Body of pancreas (tissue), 4 donors: ENCODE data around the gene ZNF747. TPM values are rescaled to one million over a fixed set of nuclear protein-coding genes. Genes with fewer than 3 reads are reported as not detected.
A peak's percentile ranks its signal among the peaks of the same experiment; 100 is the strongest.
"Not testable (repeated sequence)": the region's sequence is repeated elsewhere in the genome, so short reads cannot be mapped to it uniquely, and the experiment has no call there.

ENCODE experiments used
- ATAC-seq: fragments of 150-250 bp; one replicate; pipeline ENCODE4 v1.9.1; 2016
- DNase-seq, 4 donors: peaks; one replicate each; pipeline ENCODE4 v3.0.0-alpha.2; 2019
- H3K27ac ChIP-seq, 4 donors: fragments of 200-600 bp; sonication (generic); 1 replicate in 3 of 4; 2 replicates in 1 of 4; pipeline versions ENCODE4 v1.5.1 to v1.6.1; 2016 to 2019; ENCODE audit warnings: mild to moderate bottlenecking in 1 of 4, mixed read lengths in 1 of 4, moderate library complexity in 1 of 4
- H3K27me3 ChIP-seq, 2 donors: fragments of 200-600 bp; sonication (generic); one replicate each; pipeline ENCODE4 v1.6.0; 2016; ENCODE audit warnings: mild to moderate bottlenecking in 1 of 2
- H3K36me3 ChIP-seq, 2 donors: fragments of 200-600 bp; sonication (generic); replicated peaks in 1 of 2; 2 replicates each; pipeline ENCODE4 v1.5.1; 2016; ENCODE audit warnings: low read depth in 2 of 2; ENCODE audit not compliant: insufficient read depth in 1 of 2
- H3K4me1 ChIP-seq: fragments of 200-600 bp; sonication (generic); one replicate; pipeline ENCODE4 v1.6.0; 2016
- H3K4me3 ChIP-seq, 2 donors: fragments of 200-600 bp; sonication (generic); 1 replicate in 1 of 2; 2 replicates in 1 of 2; pipeline ENCODE4 v1.5.1; 2016 to 2019
- H3K9me3 ChIP-seq, 3 donors: fragments of 200-600 bp; sonication (generic); 1 replicate in 2 of 3; 2 replicates in 1 of 3; pipeline ENCODE4 v1.5.1; 2016
- POLR2A ChIP-seq, 3 donors: fragments of 450-650 bp; IDR thresholded peaks; one replicate each; pipeline ENCODE4 v1.6.1; 2016; ENCODE audit warnings: antibody characterized with exemption in 3 of 3, mild to moderate bottlenecking in 2 of 3
- WGBS, 2 donors: methylation state at CpG; one replicate each; pipeline ENCODE4 v1.1.5; 2017; 5-methylcytosine and 5-hydroxymethylcytosine counted together
- intact Hi-C: fragments of 100-400 bp; cut with DNase I; formaldehyde crosslinking; loops from one replicate; pipeline ENCODE4 v1.15.1; 2023
- total RNA-seq, 2 donors: library from RNA; depleted of rRNA; stranded (reverse); fragments of >200 nt; gene quantifications; one replicate each; pipeline ENCODE4 v1.1.0, GENCODE V29; 2016
- TF ChIP-seq, protein P1 (sequence below), 7 experiments: fragments of 450-650 bp in 4 of 7; fragments of 200-600 bp in 3 of 7; sonication (generic) in 3 of 7; IDR thresholded peaks; one replicate each; pipeline ENCODE4 v1.5.1; 2016 to 2019; ENCODE audit warnings: antibody characterized with exemption in 7 of 7

Gene ZNF747
- total RNA-seq, 2 donors from 2014 or later: 10.2 to 11.4 TPM

- no peaks in the 10 kb centered on the region for H3K27me3 ChIP-seq
- H3K4me1 ChIP-seq: peaks cover 32% of the 10 kb centered on the region
- ATAC-seq: no peak
- TF ChIP-seq, protein P1, sequence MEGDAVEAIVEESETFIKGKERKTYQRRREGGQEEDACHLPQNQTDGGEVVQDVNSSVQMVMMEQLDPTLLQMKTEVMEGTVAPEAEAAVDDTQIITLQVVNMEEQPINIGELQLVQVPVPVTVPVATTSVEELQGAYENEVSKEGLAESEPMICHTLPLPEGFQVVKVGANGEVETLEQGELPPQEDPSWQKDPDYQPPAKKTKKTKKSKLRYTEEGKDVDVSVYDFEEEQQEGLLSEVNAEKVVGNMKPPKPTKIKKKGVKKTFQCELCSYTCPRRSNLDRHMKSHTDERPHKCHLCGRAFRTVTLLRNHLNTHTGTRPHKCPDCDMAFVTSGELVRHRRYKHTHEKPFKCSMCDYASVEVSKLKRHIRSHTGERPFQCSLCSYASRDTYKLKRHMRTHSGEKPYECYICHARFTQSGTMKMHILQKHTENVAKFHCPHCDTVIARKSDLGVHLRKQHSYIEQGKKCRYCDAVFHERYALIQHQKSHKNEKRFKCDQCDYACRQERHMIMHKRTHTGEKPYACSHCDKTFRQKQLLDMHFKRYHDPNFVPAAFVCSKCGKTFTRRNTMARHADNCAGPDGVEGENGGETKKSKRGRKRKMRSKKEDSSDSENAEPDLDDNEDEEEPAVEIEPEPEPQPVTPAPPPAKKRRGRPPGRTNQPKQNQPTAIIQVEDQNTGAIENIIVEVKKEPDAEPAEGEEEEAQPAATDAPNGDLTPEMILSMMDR (IDR thresholded peaks at IDR 0.05): no peak
- TF ChIP-seq POLR2A (IDR thresholded peaks at IDR 0.05): no peak
- H3K9me3 ChIP-seq: no peaks in the 10 kb centered on the region
- H3K4me3 ChIP-seq: no peak overlapping the region
- intact Hi-C loops: loop anchor here (5.0 kb wide), 1 partner anchor 92 kb away; the partner anchor contains the start of gene DCTPP1
- peak in 1 of 4 donors; percentile 21 for DNase-seq
- WGBS, 2 donors: 76 to 77% methylated on average over 24 to 26 of the region's 26 CpGs
- no peak overlapping the region for H3K27ac ChIP-seq
- no peaks in the 10 kb centered on the region for H3K36me3 ChIP-seq
Observed at GRCh38 chr16:30523768-30524574, 10.7 kb downstream of the ZNF747 start.

GRCh38 chr16:30522702-30523463, 11.8 kb downstream of the ZNF747 start:
- intact Hi-C loops: loop anchor here (5.0 kb wide), 1 partner anchor 91 kb away; the partner anchor contains the start of gene DCTPP1
- not testable (repeated sequence) for ATAC-seq

DNA sequence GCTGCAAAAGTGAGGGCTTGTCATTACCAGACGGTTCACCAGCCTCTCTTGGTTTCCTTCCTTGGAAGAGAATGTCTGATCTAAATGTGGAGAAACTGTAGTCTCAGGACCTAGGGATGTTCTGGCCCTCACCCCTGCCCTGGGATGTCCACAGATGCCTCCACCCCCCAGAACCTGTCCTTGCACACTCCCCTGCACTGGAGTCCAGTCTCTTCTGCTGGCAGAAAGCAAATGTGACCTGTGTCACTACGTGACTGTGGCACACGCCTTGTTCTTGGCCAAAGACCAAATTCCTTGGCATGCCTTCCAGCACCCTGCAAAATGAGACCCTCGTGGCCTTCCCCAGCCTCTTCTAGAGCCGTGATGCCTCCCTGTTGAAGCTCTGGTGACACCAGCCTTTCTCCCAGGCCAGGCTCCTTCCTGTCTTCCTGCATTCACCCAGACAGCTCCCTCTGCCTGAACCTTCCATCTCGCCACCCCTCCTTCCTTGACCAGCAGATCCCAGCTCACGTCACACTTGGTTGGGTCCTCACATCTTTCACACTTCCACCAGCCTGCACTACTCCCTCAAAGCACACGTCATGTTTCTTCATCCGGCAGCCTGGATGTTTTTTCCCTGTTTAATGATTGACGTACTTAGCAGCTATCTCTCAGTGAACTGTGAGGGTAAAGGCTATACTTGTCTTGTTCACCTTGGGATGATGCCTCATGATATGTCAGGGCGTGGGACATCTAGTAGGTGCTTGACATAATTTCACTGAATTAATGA, 12.6 kb downstream of the ZNF747 start:
- H3K36me3 ChIP-seq: no peaks in the 10 kb centered on the region
- peaks cover 15% of the 10 kb centered on the region for H3K4me1 ChIP-seq
- H3K4me3 ChIP-seq: no peak overlapping the region
- no peak for TF ChIP-seq POLR2A (IDR thresholded peaks at IDR 0.05)
- TF ChIP-seq, protein P1 (IDR thresholded peaks at IDR 0.05): no peak
- intact Hi-C loops: loop anchor here (5.0 kb wide), 1 partner anchor 90 kb away; the partner anchor contains the start of gene DCTPP1
- no peak overlapping the region for H3K27ac ChIP-seq
- H3K9me3 ChIP-seq: no peaks in the 10 kb centered on the region
- ATAC-seq: no peak
- DNase-seq: no peak
- 28 to 29% methylated on average over 11 of the region's 11 CpGs for WGBS, 2 donors
- no peaks in the 10 kb centered on the region for H3K27me3 ChIP-seq

More at GRCh38 chr16:30522702-30523463, 11.8 kb downstream of the ZNF747 start:
- H3K27me3 ChIP-seq, DNase-seq, H3K9me3 ChIP-seq, H3K4me3 ChIP-seq, H3K36me3 ChIP-seq, H3K27ac ChIP-seq: not testable (repeated sequence)
- peaks cover 21% of the 10 kb centered on the region for H3K4me1 ChIP-seq
- WGBS, 2 donors: 80 to 84% methylated on average over 12 of the region's 12 CpGs

GRCh38 chr16:30521476-30521872, 13.2 kb downstream of the ZNF747 start:
- H3K4me1 ChIP-seq: peaks cover 15% of the 10 kb centered on the region
- intact Hi-C loops: loop anchor here (5.0 kb wide), 1 partner anchor 89 kb away; the partner anchor contains the start of gene DCTPP1
- 75 to 87% methylated on average over 6 to 7 of the region's 7 CpGs for WGBS, 2 donors

More at GRCh38 chr16:30521476-30521872, 13.2 kb downstream of the ZNF747 start:
- Histone ChIP-seq H3K9me3 (no peaks in the 10 kb centered on the region), H3K36me3 (no peaks in the 10 kb centered on the region), H3K27me3 (no peaks in the 10 kb centered on the region), H3K27ac (no peak overlapping the region), H3K4me3 (no peak overlapping the region)
- no peak for ATAC-seq
- TF ChIP-seq, protein P1 (IDR thresholded peaks at IDR 0.05): no peak
- no peak for TF ChIP-seq POLR2A (IDR thresholded peaks at IDR 0.05)
- DNase-seq: no peak
